NCI-H2196 (cell line): ENCODE results near the gene SLIT3.
A peak's percentile ranks its signal among the peaks of the same experiment; 100 is the strongest.

ENCODE experiments used
- DNase-seq: peaks from one replicate; lab custom pipeline; 2025; ENCODE audit not compliant: unreplicated experiment; lab: John Stamatoyannopoulos, UW

The SLIT3 gene

GRCh38 chr5:168974082-168974481 is 326.9 kb downstream of the SLIT3 start:
- no peak for DNase-seq

GRCh38 chr5:168972731-168973130 is 328.2 kb downstream of the SLIT3 start:
- DNase-seq, result no peak

DNA sequence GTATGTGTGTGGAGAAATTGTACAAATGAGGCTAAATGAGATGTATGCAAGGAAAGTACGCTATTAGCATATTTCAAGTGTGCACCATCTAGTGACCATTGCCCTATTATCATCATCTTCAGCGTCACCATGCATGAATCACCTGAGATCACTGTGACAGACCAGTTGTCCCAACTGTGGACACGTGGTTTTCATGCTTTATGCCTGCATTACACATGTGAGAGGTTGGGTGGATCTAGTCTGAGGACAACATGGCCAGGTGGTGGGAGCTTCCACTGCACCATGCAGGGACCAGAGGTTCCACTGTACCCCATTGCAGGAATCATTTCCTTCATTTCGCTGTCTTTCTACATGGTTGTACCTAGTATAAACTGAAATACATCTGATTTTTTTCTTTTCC is 329.8 kb downstream of the SLIT3 start:
- DNase-seq, result no peak

- DNase-seq, result no peak
Observed at GRCh38 chr5:168969326-168969886, 331.5 kb downstream of the SLIT3 start.

- DNase-seq, result no peak
Observed at GRCh38 chr5:168967882-168968620, 332.9 kb downstream of the SLIT3 start.

GRCh38 chr5:168965638-168966037 is 335.3 kb downstream of the SLIT3 start:
- DNase-seq, result no peak

- no peak for DNase-seq
Observed at GRCh38 chr5:168964182-168964581, 336.8 kb downstream of the SLIT3 start.

DNA sequence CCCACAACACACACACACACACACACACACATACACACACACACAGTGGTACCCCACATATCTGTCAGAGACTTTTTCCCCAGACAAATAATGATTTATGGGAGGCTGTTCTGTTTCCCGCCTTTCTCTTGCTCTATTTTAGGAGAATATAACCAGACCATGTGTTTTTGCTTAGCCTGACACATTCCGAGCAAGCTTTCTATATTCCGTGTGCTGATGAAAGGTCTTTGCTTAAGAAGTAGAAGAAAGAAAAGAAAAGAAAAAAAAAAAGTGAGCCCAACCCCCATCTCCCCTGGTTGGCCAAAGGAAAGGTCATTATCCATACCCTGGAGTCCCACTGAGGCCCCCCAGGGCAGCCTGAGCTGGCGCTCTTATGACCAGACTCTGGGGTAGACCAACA is 338.6 kb downstream of the SLIT3 start:
- no peak for DNase-seq

DNA sequence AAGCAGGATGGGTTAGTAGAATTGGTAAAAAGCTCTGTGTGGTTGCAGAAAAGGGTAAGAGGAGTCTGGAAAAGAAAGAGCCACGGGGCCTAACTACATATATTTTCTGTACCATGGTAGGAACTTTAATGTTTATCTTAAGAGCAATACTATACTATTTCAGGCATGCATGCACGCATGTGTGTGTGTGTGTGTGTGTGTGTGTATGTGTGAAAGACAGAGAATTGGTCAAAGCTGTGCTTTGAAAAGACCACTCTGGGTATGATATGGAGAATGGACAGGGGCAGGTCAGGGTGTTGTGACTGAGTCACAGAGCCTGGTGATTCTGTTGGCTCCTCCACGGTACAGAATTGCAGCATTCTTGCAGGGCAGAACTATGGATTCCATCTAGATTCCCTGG is 339.3 kb downstream of the SLIT3 start:
- no peak for DNase-seq

DNA sequence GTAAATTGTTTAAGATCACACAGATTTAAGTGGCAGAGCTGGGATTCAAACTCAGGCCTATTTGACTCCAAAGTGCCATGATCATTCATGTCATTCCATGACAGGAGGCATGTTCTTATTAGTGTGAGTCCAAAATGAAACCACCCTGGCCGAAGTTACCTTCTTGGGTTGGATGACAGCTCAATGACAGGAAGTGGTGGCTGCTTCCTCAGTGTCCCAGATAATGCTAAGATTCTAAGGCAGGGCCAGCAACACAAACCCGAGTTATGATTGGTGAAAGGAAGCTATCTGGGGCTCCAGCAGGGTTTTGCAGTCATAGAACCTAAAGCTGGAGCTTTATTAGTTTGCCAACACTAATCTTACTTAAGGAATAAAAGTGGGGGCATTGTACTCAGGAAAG is 340.4 kb downstream of the SLIT3 start:
- DNase-seq, result no peak

- DNase-seq, result no peak
Observed at GRCh38 chr5:168953351-168953750, 347.6 kb downstream of the SLIT3 start.

- no peak for DNase-seq
Observed at GRCh38 chr5:168952196-168952595, 348.7 kb downstream of the SLIT3 start.

GRCh38 chr5:168951769-168952168 is 349.2 kb downstream of the SLIT3 start:
- DNase-seq, result no peak

DNA sequence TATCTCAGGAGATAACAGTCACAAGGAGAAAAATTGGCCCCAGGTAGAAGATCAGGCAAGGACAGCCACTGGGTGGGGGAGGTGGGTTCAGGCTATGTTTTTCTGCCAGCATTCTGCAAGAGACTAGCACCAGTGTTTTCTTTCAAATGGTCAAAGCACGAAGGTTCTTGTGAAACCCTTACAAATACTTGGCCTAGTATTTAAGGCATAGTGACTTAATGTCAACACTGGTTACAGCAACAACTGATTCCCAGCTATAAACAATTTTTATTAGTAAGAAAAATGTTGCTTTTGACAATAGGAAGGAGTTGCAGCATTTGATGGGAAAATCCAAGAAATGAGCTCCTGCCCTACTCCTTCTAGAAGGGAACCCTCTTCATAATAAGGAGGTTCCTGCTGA is 349.6 kb downstream of the SLIT3 start:
- no peak for DNase-seq

- DNase-seq, result no peak
Observed at GRCh38 chr5:168950241-168950951, 350.5 kb downstream of the SLIT3 start.

DNA sequence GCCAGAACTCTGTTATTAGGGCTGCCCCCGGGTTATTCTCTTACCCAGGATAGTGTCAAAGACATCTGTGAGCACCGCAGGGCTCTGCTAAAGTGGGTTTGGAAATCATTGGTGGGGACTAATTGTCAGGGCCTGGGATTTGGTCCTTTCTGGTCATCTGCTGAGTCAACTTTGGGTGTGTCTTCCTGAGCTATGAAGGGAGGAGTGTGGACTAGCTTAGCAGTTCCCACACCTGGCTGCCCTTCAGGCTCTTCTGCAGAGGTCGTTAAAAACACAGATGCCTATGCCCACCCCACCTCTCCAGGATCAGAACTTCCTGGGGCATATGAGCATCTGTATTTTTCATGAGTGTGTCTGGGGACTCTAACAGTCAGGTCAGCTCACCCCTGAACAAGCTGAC is 352.2 kb downstream of the SLIT3 start:
- DNase-seq, result no peak

- DNase-seq, result peak; percentile 14
Observed at GRCh38 chr5:168947212-168947868, 353.6 kb downstream of the SLIT3 start.

- DNase-seq, result no peak
Observed at GRCh38 chr5:168946363-168946762, 354.6 kb downstream of the SLIT3 start.

DNA sequence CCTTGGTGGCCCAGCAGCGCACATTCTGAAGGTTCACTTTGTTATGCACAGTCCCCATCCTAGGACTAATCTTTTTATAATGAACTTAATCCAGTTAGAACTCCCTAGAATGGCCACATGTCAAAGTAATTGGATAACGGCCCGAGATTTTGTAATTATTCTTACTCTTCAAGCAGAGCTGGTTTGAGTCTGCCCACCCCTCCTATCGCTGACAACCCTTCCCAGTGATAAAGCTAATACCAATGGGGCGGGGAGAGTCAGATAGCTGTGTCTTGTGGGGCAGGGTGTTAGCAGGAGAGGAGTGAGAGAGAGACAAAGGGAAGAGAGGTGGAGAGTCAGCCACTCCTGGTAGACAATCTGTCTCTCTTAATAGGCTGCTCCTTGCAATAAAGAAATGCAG is 356.9 kb downstream of the SLIT3 start:
- DNase-seq, result no peak

GRCh38 chr5:168943091-168943884 is 357.7 kb downstream of the SLIT3 start:
- no peak for DNase-seq

GRCh38 chr5:168941901-168942300 is 359.0 kb downstream of the SLIT3 start:
- no peak for DNase-seq
